ENCODE results near the gene MYRFL.
"Not testable (repeated sequence)": the region's sequence is repeated elsewhere in the genome, so short reads cannot be mapped to it uniquely, and the experiment has no call there.

The MYRFL gene

DNA sequence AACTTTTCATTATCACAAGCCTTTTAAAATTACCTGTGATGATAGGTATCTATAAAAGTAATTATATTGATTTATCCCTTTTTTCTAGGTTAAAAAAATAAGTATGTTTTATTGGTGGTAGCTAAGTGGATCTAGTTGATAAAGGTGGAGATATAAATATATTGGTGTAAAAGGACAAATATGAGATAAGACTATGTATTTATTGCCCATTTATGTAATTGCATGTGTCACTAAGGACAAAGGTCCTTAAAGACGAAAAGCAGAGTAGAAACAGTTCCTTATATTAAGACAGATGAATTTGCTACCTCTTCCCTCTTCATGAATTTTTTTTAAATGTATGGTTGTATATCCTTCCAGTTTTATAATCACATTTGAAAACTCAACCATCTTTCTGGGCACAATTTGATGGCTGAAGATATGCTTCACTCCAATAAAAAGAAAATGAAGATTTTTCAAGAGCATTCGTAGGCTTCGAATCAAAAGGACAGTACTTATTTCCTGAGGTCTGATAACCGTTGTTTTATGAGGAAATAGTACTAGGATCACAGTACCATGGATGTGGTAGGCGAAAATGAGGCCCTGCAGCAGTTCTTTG, at the start of gene MYRFL:
Gene MYRFL (plus strand): TSS at position 262 of the 595 bp plus-strand sequence. CDS start 291 bp downstream, at position 553.
- DNase-seq: no peak

DNA sequence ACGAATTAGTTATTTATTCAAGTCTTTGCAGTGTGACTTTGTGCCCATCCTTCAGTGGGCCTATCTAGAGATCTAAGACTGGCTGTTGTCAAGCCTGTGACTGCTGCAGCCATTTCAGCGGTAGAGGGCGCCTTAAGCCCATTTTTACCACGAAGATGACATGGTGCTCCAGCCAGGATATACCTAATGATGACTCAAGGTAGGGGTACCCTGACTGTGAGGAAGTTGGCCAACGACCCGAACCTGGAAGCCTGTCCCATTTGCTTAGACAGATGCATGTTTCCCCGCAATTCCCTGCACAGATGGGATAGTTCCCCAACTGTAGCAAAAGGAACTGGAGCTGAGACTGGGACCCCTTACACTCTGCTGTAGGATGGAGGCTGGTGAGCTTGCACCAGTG, 45.1 kb upstream of the MYRFL start:
- DNase-seq: no peak

DNA sequence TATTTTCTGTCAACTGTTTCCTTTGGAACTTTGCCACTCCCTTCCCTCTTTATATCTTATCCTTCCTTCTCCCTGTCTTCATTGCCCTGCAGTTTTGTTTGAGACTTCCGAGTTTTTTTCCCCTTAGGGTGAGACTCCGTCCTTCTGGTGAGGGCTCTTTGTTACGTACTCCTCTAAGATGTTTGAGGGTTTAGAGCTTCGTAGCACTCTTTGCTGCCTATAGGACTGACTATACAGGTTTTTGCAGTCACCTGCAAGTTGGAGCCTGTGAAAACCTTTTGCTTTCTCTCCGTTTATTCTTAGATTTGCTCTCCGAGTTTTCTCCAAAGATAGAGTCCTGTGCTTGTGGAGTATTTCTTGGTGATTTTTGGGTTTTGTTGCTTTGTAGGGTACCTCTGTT, 41.7 kb upstream of the MYRFL start:
- DNase-seq: no peak

DNA sequence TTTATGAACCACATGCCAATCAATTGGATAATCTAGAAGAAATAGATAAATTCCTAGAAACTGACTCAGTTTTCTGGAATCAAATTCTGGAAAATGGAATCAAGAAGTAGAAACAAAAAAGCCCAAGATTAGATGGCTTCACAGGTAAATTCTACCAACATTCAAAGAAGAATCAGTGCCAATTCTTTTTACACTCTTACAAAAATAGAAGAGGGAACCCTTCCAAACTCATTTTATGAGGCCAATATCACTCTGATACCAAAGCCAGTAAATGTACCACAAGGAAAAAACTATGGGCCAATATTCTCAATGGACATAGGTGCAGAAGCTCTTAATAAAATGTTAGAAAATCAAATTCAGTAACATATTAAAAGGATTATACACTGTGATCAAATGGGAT, 35.7 kb upstream of the MYRFL start:
- DNase-seq: no peak

DNA sequence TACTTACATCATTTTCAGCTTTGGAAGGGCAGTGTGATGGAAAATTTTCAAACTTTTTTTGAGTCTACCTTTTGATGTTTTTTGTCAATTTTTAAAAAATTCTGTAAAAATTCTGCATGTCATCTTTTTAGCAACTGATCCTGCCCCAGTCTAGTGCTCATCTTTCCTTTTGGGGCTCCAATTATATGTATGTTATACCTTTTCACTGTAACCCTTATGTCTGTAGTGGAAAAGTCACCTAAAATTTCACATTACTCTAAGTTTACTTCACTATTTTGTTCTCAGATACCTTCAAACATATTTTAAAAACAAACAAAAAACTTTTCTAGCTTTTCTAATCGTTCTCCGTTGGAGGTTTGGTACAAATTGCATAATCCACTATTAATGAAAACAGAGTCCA, 32.5 kb upstream of the MYRFL start:
- no peak for DNase-seq

DNA sequence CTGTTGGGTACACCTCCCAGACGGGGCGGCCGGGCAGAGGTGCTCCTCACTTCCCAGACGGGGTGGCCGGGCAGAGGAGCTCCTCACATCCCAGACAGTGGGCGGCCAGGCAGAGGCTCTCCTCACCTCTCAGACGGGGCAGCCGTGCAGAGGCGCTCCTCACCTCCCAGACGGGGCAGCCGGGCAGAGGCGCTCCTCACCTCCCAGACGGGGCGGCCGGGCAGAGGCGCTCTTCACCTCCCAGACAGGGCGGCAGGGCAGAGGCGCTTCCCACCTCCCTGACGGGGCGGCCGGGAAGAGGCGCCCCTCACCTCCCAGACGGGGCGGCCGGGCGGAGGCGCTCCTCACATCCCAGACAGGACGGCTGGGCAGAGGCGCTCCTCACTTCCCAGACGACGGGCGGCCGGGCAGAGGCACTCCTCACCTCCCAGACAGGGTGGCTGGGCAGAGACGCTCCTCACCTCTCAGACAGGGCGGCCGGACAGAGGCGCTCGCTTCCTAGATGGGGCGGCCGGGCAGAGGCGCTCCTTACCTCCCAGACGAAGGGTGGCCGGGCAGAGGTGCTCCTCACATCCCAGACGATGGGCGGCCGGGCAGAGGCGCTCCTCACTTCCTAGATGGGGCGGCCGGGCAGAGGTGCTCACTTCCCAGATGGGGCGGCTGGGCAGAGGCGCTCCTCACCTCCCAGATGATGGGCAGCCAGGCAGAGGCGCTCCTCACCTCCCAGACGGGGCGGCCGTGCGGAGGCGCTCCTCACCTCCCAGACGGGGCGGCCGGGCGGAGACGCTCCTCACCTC, 17.7 kb upstream of the MYRFL start:
- DNase-seq: not testable (repeated sequence)

DNA sequence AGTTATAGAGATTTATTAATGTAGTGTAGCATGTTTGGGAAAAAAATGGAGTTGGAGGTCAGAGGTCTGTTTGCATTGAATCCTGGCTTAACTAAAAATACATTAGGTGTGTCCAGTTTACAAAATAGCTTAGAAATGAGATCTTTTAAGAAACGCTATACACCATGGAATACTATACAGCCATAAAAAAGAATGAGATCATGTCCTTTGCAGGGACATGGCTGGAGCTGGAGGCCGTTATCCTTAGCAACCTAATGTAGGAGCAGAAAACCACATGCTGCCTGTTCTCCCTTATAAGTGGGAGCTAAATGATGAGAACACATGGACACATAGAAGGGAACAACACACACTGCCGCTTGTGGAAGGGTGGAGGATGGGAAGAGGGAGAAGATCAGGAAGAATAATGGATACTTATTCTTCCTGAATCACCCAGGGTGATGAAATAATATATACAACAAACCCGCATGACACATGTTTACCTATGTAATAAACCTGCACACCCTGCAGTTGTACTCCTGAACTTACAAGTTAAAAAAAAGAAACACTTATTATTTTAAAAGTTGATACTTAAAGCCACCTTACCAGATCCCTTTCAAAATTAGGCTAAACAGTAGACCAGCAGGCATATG, 14.0 kb upstream of the MYRFL start:
- no peak for DNase-seq

DNA sequence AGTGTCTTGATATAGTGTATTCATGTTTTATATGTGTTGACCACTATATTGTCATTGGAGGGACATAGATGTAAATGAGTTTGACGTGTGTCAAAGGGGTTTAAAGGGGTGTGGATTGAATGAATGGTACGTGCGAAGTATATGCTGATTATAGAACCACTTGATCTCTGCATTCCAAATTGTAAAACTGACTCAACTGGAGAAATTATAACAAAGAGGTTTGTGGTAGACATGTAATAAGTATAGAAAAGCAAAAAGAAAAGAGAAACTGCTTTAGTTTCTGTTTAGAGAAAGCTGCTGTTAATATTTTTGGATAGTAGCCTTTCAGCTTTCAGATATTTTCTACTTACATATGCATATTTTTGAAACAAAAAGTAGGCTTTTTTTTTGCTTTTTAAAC, 8.9 kb upstream of the MYRFL start:
- no peak for DNase-seq

DNA sequence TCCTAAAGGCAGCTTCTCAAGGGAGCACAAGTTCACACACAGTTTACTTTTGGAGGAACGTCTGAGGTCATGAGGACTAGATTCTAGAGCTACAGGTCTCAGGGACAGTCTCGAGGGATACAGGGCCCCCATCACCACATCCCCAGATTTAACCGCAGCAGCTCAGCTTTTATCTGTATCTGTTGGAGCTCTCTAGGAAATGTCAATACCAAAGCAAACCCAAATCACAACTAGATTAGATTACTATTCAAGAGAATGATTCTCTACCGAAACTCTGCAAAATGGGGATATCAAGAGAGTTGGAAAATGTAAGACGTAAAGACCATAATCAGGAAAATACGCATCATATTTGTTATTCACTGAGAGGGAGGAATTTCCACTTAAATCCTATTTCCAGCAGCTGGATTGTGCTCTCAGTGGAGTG, 4.0 kb upstream of the MYRFL start:
- DNase-seq: no peak

DNA sequence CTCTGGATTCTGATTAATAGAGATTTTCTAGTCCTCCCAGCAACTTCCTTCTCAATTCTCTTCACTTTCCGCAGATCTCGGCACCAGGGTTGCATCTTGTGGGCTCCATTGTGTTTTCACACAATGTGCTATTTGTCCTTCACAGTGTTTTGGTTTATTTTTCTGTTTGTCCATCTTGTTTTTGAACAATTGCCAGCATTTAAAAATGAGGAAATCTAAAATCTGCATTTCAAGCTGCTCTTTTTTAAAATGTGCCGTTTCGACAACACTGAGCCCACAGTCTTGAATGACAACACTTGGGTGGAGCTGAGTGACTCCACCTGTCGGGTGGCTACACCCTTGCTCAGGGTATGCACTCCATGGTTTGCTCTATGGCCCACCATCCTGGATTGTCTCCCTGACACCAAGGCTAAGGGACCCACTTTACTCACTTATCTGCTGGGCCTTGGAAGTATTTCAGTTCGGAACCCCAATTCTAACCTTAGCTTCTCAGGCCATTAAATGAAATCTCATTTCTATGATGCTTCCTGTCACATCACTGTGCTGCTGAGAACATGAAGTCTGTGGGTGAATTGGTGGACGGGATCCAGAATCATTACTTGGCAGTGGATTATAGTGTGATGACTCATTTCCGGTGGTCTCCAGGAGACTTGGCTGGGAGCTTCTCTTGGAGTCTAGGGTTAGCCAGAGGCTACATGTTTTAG, 3.4 kb upstream of the MYRFL start:
- no peak for DNase-seq

DNA sequence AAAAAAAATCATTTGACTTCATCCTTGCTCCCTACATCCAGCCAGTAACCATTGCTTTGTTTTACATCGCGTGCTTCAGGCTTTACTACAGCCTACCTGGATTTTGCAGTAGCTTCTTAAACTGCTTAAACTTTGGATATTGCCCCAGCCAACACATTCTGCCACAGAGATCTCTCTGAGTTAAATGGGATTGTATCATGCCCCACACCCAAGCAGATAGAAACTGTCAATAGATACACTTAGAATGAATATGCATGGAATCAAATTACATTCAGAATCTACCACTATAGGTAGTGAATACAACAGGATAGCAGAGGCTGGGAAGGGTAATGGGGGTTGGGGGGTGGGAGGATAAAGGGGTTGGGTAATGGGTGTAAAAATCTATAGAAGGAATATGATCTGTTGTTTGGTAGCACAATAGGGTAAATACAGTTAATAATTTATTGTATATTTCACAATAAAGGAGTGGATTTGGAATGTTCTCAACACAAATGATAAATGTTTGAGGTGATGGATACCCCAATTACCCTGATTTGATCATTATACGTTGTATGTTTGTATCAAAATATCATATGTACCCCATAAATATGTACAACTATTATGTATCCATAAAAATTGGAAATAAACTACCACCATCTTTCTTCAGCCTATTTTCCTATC, 2.7 kb upstream of the MYRFL start:
- no peak for DNase-seq

DNA sequence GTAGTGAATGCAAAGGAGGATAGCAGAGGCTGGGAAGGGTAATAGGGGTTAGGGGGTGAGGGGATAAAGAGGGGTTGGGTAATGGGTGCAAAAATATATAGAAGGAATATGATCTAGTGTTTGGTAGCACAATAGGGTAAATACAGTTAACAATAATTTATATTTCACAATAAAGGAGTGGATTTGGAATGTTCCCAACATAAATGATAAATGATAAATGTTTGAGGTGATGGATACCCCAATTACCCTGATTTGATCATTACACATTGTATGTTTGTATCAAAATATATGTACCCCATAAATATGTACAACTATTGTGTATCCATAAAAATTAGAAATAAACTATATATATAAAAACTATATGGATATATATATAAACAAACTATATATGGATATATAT, 999 bp upstream of the MYRFL start:
- DNase-seq: no peak

DNA sequence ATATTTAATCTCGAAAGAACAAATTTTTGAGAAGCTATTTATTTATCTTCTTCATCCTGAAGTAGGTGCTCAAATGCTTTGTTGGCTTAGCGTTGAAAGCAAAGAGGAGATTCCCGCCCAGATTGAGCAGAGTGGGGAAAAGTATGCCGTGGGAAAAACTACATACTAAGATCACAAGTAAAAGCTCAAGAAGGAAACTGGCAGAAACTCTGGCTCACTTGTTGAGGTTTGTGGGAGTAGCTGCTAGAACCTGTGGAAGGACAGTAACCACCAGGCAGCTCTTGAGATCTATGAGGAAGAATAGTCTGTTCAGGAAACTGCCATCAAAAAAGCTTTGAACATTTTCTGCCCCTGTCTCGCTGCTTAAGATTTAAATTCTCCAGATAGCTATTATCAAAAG, 3.9 kb downstream of the MYRFL start:
- no peak for DNase-seq

DNA sequence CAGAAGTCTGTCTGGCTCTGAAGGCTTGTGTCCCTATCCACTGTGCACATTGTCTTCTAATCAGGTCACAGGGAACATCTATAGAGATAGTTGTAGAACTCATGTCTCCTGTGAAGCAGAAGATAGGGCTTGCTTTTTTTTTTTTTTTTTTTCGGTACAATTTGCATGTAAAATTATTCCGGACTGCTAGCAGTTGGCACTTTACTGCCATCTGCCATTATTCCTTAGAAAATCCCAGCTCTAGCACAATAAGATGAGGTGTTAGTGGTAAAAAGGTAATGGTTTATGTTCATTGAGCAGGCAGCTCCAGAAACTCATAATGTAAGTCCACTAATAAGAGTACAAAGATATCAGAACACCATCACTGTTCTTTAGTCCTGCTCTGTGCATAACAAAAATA, 8.7 kb downstream of the MYRFL start:
- no peak for DNase-seq

DNA sequence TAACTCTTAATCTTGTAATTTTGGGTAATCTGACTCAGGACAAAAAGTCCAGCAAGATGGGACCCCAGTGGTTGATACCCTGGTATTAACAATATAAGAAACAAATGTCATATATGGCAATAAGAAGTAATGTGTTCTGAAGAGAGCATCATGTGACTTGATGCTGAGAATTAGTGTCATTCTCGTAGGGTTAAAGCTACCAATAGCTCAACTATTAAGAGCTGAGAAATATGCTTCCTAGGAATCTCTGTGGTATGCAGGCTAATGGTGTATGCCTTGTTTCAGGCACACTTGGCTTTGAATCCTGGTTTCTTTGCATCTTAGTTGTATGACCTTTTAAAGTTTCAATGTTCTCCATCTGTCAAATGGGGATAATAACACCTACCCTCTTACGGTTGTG, 9.1 kb downstream of the MYRFL start:
- DNase-seq: no peak

DNA sequence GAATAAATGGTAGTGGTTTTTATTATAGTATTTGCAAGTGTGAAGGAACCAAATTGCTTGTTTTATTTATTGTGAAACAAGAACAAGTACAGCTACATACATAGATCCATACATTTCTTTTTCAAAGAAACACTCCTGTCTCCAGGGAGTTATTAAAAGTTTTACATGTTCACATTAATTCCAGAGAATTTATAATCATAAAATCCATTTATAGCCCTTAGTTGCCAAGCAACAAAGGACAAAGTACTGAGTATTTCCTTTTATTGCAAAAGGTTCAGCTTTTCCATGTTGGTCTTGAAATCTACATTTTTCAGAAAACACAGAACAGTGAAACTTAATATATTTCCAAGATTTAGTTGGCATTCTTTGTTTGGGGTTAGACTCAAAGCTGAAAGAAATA, 9.5 kb downstream of the MYRFL start:
- DNase-seq: no peak

DNA sequence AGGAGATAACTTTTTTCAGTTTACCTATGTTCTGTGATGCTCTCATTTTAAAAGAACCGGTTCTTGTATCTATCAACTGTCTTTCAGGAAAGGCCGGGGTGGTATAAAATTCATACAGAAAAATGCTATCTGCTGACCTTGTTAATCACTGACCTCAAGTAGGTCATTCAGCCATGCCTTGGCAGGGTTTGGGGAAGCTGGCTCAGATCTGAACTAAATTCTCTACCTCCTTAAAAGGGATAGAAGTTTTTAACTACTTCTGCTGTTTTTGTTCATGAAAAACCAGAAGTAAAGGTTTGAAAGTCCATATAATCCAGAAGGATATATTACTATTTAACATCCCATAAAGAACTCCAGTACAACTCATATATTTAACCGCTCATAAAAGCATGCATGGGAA, 10.1 kb downstream of the MYRFL start:
- DNase-seq: no peak

DNA sequence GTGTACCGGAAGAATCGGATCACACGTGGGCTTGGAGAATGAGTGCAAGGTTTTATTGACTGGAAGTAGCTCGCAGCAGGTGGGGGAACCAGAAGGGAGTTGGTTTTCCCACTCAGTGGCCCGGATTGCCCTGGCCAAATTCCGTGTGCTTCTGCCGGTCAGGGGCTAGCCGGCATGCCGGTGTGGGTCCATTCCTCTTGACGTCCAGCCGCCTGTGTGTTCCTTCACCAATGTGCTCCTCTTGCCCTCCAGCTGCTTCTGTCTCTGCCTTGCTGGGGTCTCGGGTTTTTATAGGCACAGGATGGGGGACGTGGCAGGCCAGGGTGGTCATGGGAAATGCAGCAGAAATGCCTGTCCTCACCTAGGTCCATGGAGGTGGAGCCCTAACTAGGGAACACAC, 11.0 kb downstream of the MYRFL start:
- no peak for DNase-seq

DNA sequence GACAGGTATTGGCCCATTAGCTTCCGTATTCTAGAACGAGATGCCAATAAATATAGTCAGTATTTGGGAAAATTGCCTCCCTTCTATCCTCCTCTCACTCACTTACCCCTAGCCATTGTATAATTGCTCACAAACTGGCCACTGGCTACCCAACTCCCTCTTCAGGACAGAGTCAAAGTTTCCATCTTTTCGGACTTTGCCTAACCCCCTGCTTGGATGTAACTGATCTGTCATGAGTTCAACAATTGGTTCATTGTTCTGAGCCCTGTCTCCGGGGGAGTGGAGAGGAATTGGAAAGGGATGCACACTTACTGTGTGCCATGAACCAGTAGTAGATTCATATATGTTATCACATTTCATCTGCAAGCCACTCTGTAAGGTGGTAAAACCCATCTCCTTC, 12.2 kb downstream of the MYRFL start:
- no peak for DNase-seq

DNA sequence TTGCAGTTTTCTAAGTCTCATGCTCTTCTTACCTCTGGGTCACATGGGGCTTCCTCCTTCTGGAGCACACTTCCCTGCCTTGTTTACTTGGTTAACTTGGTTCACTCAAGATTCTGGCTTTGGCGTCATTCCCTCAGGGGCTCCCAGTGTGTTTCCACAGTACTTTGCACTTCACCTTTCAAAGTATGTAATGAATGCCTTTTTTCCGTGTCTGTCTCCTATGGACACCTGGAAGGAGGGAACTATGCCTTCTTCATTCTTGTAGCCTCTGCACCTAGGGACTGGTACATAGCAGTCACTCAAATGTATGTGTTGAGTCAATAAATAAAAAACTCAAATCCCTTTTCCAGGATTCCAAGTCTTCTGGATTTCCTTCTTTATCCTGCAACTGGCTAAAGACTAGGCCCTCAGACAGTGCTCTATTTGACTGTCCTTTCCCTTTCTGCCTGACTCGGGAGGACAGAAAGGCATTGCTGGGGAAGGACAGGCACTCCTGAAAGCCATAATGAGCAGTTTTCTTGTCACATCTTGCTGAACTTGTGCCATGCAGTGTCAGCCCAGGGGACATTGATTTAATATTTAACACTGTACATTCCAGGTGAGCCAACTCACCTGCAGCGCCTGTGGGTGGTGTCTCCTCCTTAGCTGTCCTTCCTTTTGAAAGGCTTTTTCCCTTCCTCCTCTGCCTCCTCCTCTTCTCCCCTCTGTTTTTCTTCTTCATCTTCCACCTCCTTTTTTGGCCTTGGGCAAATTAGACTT, 12.8 kb downstream of the MYRFL start:
- DNase-seq: no peak

DNA sequence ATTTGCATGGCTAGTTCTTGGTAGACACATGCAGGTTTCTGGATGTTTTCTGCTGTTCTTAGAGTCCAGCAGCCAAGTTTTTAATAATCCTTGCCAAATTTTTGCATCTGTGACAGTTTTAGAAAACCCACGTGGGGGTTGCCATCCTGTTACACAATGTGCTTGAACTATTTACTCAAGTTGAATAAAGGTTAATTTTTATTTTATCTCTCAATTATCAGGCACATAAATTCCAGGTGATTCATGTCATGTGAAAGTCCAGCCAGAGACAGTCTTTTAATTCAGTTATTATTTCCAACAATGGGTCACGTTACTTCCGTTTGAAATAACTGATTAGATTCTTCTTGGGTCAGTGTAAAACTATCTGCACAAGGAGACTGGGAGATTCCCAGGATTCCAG, 15.7 kb downstream of the MYRFL start:
- no peak for DNase-seq

DNA sequence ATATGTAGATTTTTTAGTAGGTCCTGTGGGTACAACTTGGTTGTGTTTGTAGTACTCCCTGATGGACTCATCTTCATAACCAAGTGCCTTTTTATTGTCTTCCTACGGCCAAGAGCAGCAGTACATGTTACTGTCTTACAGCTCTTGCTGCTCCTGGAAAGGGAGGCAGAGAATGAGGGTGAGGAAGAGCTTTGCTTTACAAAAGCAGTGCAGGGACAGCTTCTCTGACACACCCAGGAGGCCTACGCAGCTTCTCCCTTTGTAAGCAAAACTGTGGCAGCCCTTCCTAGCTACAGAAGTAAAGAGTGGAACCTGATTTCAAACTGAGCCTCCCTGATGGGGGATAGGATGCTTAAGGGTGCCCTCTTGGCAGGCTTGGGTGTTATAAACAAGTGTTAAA, 18.6 kb downstream of the MYRFL start:
- no peak for DNase-seq
